NCI-H2196 (cell line): Measurements from ENCODE around the gene DNAJC12.
"Not testable (repeated sequence)": the region's sequence is repeated elsewhere in the genome, so short reads cannot be mapped to it uniquely, and the experiment has no call there.

ENCODE experiments used
- DNase-seq: peaks from one replicate; lab custom pipeline; 2025; ENCODE audit not compliant: unreplicated experiment; lab: John Stamatoyannopoulos, UW

Gene DNAJC12

DNA sequence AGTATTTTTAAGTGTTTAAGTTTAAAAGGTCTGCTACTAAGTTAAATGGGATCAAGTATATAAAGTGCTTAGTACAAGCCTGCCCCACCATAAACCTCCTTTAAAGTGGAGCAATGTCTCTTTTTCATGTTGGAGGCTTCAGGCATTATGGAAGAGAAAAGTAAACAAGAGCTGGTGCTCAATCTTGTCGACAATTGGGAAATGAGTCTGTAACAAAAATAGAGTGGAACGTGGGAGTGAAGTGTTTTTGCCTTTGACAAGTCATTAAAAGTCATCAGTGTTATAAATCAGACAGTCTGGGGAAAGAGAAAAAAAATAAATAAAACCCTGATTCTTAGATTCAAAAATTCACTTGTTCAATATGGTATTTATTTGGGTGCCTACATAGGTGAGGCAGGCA is 44.7 kb downstream of the DNAJC12 start:
- no peak for DNase-seq

DNA sequence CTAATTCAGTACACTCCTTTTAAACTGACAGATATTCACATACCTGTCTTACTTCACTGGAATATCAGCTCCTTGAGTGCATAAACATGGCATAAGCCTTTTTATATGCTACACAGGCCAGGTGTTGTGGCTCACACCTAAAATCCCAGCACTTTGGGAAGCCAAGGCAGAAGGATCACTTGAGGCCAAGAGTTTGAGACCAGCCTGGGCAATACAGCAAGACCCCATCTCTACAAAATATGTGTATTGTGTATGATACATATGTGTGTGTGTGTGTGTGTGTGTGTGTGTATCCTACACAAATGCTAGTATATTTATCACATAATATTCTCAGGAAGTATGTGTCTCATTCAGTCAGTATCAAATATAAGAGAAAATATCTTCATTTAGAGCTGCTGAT is 45.3 kb downstream of the DNAJC12 start:
- no peak for DNase-seq

DNA sequence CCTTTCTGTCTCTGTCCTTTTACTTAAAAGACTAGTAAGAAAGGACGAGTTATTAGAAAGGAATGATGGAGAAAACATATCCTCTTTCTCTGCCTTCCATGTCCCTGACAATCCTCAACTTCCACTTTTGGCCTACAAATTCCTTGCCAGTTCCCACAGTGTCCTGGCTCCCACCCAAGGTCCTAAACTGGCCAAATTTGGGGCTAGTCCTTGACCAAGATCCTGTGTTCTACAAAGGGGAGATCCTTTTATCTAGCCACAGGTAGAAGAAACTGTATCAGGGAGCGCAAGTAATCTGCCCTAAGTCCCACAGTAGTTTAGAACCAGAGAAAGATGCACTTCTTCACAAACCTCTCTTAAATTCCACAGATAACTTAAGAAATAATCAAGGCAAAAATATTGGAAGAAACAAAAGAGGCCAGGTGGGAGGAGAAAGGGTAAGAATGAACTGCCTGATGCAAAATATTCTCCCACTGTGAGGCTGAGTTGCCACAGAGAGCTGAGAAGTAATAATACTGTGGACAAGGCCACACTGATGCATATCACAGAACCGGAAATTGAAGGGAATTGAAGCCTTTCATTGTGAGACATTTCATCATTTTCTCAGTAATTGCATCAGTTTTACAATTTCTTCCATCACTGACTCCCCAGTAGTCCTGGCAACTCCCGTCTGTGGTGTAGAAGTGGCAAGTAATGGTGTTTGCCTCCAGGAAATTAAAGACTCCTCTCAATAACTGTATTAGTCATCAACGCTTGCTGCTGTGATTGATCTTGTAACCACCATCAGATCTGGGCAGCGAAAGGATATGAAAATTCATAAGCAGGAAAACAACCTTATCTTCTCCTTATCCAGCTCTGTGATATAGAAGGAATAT is 47.2 kb downstream of the DNAJC12 start:
- DNase-seq: no peak

GRCh38 chr10:67789769-67790168 is 48.2 kb downstream of the DNAJC12 start:
- no peak for DNase-seq

DNA sequence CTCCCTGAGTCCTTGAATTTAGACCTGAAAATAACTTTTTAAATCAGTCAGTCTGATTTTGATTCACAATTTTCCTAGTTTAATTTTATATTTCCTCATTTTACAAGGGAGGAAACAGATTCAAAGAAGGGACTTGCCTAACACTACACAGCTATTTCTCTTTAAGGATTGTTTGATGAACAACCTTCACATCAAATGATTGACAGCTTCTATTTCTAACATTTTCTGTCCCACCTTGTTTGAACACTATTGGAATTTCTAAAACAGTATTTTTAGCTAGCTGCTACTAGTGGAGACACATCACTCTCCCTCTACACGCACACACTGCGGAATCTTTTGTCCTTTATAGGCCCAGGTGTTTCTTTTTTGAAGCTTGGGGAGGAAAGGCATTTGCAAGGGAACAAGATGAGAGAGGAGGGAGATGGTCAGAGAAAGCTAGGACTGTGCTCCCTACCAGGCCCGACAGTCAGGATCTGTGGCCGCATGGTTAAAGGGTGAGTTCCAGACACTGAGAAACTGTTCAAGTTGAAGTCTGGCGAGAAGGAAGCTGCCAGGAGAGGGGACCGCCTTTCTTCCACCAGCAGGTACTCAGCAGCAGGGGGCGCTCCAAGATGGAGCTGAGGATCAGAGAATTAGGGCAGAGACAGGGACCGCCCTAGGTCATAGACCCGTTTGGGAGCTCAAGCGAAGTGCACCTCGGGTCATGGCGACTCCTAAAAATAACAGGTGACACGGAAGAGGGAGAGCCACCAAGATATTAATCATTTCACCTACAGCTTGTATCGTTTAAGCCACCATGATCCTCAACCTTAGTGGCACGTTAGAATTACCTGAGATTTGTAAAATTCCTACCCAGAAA is 49.7 kb downstream of the DNAJC12 start:
- no peak for DNase-seq

DNA sequence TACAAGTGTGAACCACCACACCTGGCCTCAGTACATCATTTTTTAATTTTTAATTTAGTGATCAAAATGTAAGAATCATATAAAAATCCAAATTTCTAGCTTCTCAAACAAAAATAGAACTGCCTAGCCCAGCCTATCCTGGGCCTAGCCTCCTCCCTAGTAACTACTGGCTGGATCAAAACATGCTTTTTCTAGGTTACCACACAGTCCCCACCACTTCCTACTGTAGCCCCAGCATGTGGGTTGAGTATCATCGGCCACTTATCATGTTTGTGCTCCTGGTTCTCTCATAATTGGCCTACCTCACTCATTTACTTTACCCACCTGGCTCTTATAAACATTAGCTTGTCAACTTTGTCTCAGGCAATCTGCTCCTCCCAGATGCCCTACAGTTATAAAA is 52.9 kb downstream of the DNAJC12 start:
- DNase-seq: no peak

DNA sequence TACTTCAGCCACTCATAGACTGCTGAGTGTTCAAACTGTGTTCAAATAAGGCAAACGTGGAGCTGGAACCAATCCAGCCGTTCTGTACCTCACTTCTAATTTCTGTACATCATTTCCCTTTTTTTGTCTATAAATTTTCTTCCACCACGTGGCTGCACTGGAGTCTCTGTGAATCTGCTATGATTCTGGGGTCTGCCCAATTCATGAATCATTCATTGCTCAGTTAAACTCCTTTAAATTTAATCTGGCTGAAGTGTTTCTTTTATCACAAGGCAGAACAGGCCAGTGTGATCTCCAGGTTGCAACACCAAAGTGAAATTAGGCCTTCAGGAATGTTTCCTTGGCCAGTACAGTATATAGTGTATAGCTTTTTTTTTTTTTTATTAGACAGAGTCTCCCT is 53.5 kb downstream of the DNAJC12 start:
- no peak for DNase-seq

- no peak for DNase-seq
Observed at GRCh38 chr10:67783606-67784294, 54.2 kb downstream of the DNAJC12 start.

- no peak for DNase-seq
Observed at GRCh38 chr10:67782530-67782929, 55.5 kb downstream of the DNAJC12 start.

DNA sequence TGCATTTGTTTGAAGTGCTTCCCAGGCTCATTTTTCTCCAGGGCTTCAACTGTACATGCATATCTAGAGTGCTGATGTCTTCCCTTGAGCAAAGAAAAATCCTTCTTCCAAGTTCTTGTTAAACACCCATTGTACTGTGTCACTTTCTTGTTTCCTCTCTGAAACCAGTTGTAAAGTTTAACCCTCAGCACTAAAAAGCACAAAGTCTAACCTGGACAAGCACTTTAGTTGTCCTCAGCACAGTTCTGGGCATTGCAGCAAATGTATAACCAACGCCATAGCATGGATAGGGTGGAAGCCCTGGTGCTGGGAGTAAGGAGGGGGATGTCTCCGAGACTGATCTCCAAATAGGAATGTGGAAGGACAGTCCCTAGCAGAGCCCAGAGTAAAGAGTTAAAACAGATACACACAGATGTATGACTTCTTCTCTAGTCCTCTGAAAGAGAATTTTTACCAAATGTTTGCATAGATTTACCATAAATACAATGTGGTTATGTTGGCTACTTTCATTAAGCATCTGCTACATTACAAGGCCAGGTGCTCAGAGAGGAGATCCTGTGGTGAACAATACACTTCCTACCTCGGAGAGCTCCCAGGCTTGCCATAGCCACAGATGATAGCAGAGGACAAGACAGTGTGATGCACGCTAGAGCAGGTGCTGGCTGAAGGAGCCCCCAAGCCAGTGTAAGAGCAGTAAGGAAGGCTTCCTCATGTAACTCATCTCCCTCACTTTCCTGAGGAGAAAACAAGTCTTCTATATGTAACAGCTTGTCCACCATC is 57.0 kb downstream of the DNAJC12 start:
- DNase-seq: no peak

- not testable (repeated sequence) for DNase-seq
Observed at GRCh38 chr10:67780204-67780621, 57.8 kb downstream of the DNAJC12 start.

- peak; percentile 59 for DNase-seq
Observed at GRCh38 chr10:67779465-67780203, 58.4 kb downstream of the DNAJC12 start.

DNA sequence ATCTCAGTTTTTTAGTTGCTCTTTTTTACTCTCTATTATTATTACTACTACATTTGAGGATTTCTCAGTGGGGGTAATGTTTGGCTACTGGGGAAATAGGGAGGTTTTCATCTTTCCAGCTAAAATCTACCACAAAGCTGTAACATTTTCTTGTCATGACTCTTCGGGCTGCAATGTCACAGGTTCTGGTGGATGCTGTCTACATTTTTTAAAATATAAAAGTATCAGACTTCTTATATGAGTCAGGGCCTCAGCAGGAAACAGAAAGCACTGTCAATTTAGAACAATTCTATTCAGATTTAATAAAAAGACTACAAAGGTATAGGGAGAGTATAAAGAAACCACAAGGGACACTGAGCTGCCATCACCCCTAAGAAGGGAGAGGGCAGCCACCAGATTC is 61.6 kb downstream of the DNAJC12 start:
- DNase-seq: no peak

DNA sequence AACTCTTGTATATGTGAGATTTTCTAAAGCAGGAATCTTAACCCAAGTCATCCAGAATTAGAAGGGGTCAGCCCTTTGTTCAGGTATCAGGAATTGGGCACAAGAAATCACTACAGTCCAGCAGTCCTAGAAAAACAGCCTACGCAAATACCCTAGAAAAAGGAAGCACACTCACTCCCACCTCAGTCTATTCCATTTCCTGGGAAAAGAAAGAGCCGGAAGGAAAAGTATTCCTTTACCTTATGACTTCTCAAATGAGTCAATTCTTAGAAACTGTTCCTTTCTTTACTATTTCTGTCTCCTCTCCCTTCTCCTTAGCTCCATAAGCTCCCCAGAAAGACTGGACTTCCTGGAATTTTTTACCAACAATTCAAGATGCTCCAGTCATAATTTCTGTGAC is 62.7 kb downstream of the DNAJC12 start:
- no peak for DNase-seq

GRCh38 chr10:67772894-67773511 is 65.0 kb downstream of the DNAJC12 start:
- DNase-seq: no peak

DNA sequence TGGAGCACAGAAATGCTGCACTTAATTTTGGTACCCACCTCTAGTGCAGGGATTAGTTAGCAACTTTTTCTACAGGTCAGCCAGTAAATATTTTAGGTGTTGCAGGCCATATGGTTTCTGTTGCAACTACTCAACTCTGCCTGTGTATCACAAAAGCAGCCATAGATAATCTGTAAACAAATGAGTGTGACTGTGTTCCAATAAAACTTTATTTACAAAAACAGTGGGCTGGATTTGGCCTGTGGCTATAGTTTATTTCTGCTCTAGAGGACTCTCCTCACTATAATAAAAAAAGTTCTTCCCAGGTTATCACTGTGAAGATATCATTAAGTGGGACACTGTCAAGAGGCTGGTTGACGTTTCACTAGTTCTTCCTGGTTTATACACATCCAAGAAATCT is 65.8 kb downstream of the DNAJC12 start:
- no peak for DNase-seq

DNA sequence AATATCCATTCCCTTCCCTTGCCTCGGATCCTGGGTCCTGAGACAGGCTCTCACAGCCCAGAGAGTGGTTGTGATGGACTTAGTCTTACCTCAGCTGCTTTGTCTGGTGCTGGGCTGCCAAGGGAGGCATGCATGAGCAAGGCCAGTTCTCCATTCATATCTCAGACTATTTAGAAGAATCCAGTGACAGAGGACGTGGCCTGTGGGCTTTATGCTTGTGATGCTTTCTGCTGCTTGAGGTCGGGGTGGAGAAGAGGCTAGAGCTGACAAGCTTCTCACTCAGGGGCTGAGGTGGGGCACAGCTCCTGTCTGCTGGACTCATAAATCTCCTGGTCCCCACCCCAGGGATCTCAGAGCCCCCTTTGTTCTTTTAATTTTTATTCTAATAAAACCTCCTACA is 66.8 kb downstream of the DNAJC12 start:
- no peak for DNase-seq

- DNase-seq: no peak
Observed at GRCh38 chr10:67770537-67770936, 67.5 kb downstream of the DNAJC12 start.

GRCh38 chr10:67767244-67767643 is 70.7 kb downstream of the DNAJC12 start:
- no peak for DNase-seq
